ES-I3 (cell line): Measurements from ENCODE around the gene NAT14.

Source experiments
- H3K36me3 ChIP-seq: 2 replicates; pipeline ENCODE4 v1.6.1; 2013; ENCODE audit warnings: mild to moderate bottlenecking, low read length, control low read depth, moderate library complexity; ENCODE audit not compliant: insufficient read depth
- H3K4me1 ChIP-seq: 2 replicates; pipeline ENCODE4 v1.6.1; 2013; ENCODE audit warnings: mild to moderate bottlenecking, control low read depth, low read length; ENCODE audit not compliant: insufficient read depth
- H3K9ac ChIP-seq: 2 replicates; pipeline ENCODE4 v1.6.1; 2013; ENCODE audit warnings: low read depth, mild to moderate bottlenecking, low read length, moderate library complexity
- H3K9me3 ChIP-seq: 2 replicates; pipeline ENCODE4 v1.6.1; 2013; ENCODE audit warnings: mild to moderate bottlenecking, low read length, moderate library complexity; ENCODE audit not compliant: control insufficient read depth, insufficient read depth

The NAT14 gene

GRCh38 chr19:55484593-55485438, at the start of gene NAT14:
Gene NAT14 (plus strand): TSS chr19:55485188. CDS start chr19:55485709, 521 bp downstream.
- Histone ChIP-seq H3K9me3 (no peaks in the 10 kb centered on the region), H3K36me3 (no peaks in the 10 kb centered on the region), H3K9ac (peak within 1 kb of the TSS; percentile 83), H3K4me1 (peaks cover 18% of the 10 kb centered on the region; the same call in 1 of the 2 replicates)

GRCh38 chr19:55436847-55437246, 48.1 kb upstream of the NAT14 start:
- H3K4me1 ChIP-seq = no peaks in the 10 kb centered on the region
- H3K9me3 ChIP-seq = no peaks in the 10 kb centered on the region
- H3K36me3 ChIP-seq = no peaks in the 10 kb centered on the region
- H3K9ac ChIP-seq = no peak overlapping the region

- H3K36me3 ChIP-seq = no peaks in the 10 kb centered on the region
- no peaks in the 10 kb centered on the region for H3K9me3 ChIP-seq
- no peak overlapping the region for H3K9ac ChIP-seq
- no peaks in the 10 kb centered on the region for H3K4me1 ChIP-seq
These were observed 47.6 kb upstream of the NAT14 start for GRCh38 chr19:55437410-55437809.

- H3K9me3 ChIP-seq = no peaks in the 10 kb centered on the region
- H3K9ac ChIP-seq = no peak overlapping the region
- H3K36me3 ChIP-seq = no peaks in the 10 kb centered on the region
- H3K4me1 ChIP-seq = no peaks in the 10 kb centered on the region
These were observed 45.9 kb upstream of the NAT14 start for GRCh38 chr19:55439052-55439451.

GRCh38 chr19:55440411-55441105, 44.4 kb upstream of the NAT14 start:
- H3K4me1 ChIP-seq = no peaks in the 10 kb centered on the region
- H3K9me3 ChIP-seq = no peaks in the 10 kb centered on the region
- H3K9ac ChIP-seq = peak overlapping the region; percentile 54

GRCh38 chr19:55441319-55441691, 43.7 kb upstream of the NAT14 start:
- H3K4me1 ChIP-seq = no peaks in the 10 kb centered on the region
- H3K9ac ChIP-seq = peak overlapping the region; percentile 54; the same call in 1 of the 2 replicates
- no peaks in the 10 kb centered on the region for H3K36me3 ChIP-seq
- H3K9me3 ChIP-seq = no peaks in the 10 kb centered on the region

More at GRCh38 chr19:55440411-55441105, 44.4 kb upstream of the NAT14 start:
- no peaks in the 10 kb centered on the region for H3K36me3 ChIP-seq

- no peaks in the 10 kb centered on the region for H3K4me1 ChIP-seq
- H3K36me3 ChIP-seq = no peaks in the 10 kb centered on the region
- H3K9ac ChIP-seq = peak overlapping the region; percentile 54; the same call in 1 of the 2 replicates
These were observed 43.2 kb upstream of the NAT14 start for GRCh38 chr19:55441692-55442321.

GRCh38 chr19:55442372-55442961, 42.5 kb upstream of the NAT14 start:
- H3K9ac ChIP-seq = no peak overlapping the region; the same call in 1 of the 2 replicates
- H3K36me3 ChIP-seq = no peaks in the 10 kb centered on the region
- H3K9me3 ChIP-seq = no peaks in the 10 kb centered on the region
- no peaks in the 10 kb centered on the region for H3K4me1 ChIP-seq

More at GRCh38 chr19:55441692-55442321, 43.2 kb upstream of the NAT14 start:
- no peaks in the 10 kb centered on the region for H3K9me3 ChIP-seq

- Histone ChIP-seq H3K4me1 (no peaks in the 10 kb centered on the region), H3K9me3 (no peaks in the 10 kb centered on the region), H3K36me3 (no peaks in the 10 kb centered on the region), H3K9ac (peak within 1 kb of the TSS; percentile 28; the same call in 1 of the 2 replicates)
These were observed 41.8 kb upstream of the NAT14 start, which contains the start of gene SHISA7 for GRCh38 chr19:55443045-55443823. Gene SHISA7 (minus strand): TSS chr19:55443300. CDS start chr19:55442863, 437 bp downstream.

- H3K9ac ChIP-seq = no peak overlapping the region
These were observed 41.0 kb upstream of the NAT14 start for GRCh38 chr19:55443824-55444480.

GRCh38 chr19:55444646-55445045, 40.3 kb upstream of the NAT14 start:
- Histone ChIP-seq H3K9me3 (no peaks in the 10 kb centered on the region), H3K4me1 (no peaks in the 10 kb centered on the region), H3K36me3 (no peaks in the 10 kb centered on the region), H3K9ac (no peak overlapping the region)

More at GRCh38 chr19:55443824-55444480, 41.0 kb upstream of the NAT14 start:
- Histone ChIP-seq H3K36me3 (no peaks in the 10 kb centered on the region), H3K9me3 (no peaks in the 10 kb centered on the region), H3K4me1 (no peaks in the 10 kb centered on the region)

- H3K9me3 ChIP-seq = no peaks in the 10 kb centered on the region
These were observed 38.9 kb upstream of the NAT14 start for GRCh38 chr19:55446060-55446459.

More at GRCh38 chr19:55446060-55446459, 38.9 kb upstream of the NAT14 start:
- Histone ChIP-seq H3K4me1 (no peaks in the 10 kb centered on the region), H3K9ac (no peak overlapping the region), H3K36me3 (no peaks in the 10 kb centered on the region)
